ENCODE data around the gene SHTN1.

The SHTN1 gene

GRCh38 chr10:116980041-116980440 lies 24.9 kb downstream of the SHTN1 start:
- FAIRE-seq, result no peak

- FAIRE-seq, result no peak
Observed at GRCh38 chr10:116978901-116979300, 26.1 kb downstream of the SHTN1 start.

- no peak for FAIRE-seq
Observed at GRCh38 chr10:116974456-116975005, 30.5 kb downstream of the SHTN1 start.

GRCh38 chr10:116973946-116974455 lies 31.0 kb downstream of the SHTN1 start:
- no peak for FAIRE-seq

- FAIRE-seq, result no peak
Observed at GRCh38 chr10:116973371-116973905, 31.5 kb downstream of the SHTN1 start.

- FAIRE-seq, result no peak
Observed at GRCh38 chr10:116972131-116972530, 32.9 kb downstream of the SHTN1 start.

- no peak for FAIRE-seq
Observed at GRCh38 chr10:116970050-116970449, 34.9 kb downstream of the SHTN1 start.

GRCh38 chr10:116968331-116968730 lies 36.7 kb downstream of the SHTN1 start:
- FAIRE-seq, result no peak

GRCh38 chr10:116961406-116962251 lies 43.4 kb downstream of the SHTN1 start:
- FAIRE-seq, result no peak

GRCh38 chr10:116960066-116960776 lies 44.8 kb downstream of the SHTN1 start:
- FAIRE-seq, result no peak

- FAIRE-seq, result no peak
Observed at GRCh38 chr10:116952729-116953128, 52.3 kb downstream of the SHTN1 start.

GRCh38 chr10:116948530-116948870 lies 56.5 kb downstream of the SHTN1 start:
- no peak for FAIRE-seq

GRCh38 chr10:116947841-116948529 lies 57.0 kb downstream of the SHTN1 start:
- FAIRE-seq, result no peak

GRCh38 chr10:116944911-116945310 lies 60.1 kb downstream of the SHTN1 start:
- FAIRE-seq, result no peak

- no peak for FAIRE-seq
Observed at GRCh38 chr10:116931806-116932205, 73.2 kb downstream of the SHTN1 start.

- no peak for FAIRE-seq
Observed at GRCh38 chr10:116926426-116926825, 78.6 kb downstream of the SHTN1 start.

- FAIRE-seq, result no peak
Observed at GRCh38 chr10:116925056-116925455, 79.9 kb downstream of the SHTN1 start.

- FAIRE-seq, result no peak
Observed at GRCh38 chr10:116919706-116920105, 85.3 kb downstream of the SHTN1 start.

- no peak for FAIRE-seq
Observed at GRCh38 chr10:116919164-116919563, 85.8 kb downstream of the SHTN1 start.

- FAIRE-seq, result no peak
Observed at GRCh38 chr10:116918583-116918982, 86.4 kb downstream of the SHTN1 start.

GRCh38 chr10:116917481-116917880 lies 87.5 kb downstream of the SHTN1 start:
- no peak for FAIRE-seq

- no peak for FAIRE-seq
Observed at GRCh38 chr10:116915340-116915739, 89.6 kb downstream of the SHTN1 start.

GRCh38 chr10:116913695-116914094 lies 91.3 kb downstream of the SHTN1 start:
- FAIRE-seq, result no peak

Measured in colon (tissue), 2 donors.